HG03378 (cell line): ENCODE results near the gene SCN1A.
"Not testable (repeated sequence)": the region's sequence is repeated elsewhere in the genome, so short reads cannot be mapped to it uniquely, and the experiment has no call there.

Source experiments
- ATAC-seq: cut with Tn5 transposase; IDR thresholded peaks from one replicate; pipeline ENCODE4 v1.9.1; 2021; ENCODE audit warnings: mild to moderate bottlenecking, moderate library complexity; ENCODE audit not compliant: unreplicated experiment

Gene SCN1A

GRCh38 chr2:166135849-166136258 is 8.0 kb upstream of the SCN1A start:
- ATAC-seq: no peak

DNA sequence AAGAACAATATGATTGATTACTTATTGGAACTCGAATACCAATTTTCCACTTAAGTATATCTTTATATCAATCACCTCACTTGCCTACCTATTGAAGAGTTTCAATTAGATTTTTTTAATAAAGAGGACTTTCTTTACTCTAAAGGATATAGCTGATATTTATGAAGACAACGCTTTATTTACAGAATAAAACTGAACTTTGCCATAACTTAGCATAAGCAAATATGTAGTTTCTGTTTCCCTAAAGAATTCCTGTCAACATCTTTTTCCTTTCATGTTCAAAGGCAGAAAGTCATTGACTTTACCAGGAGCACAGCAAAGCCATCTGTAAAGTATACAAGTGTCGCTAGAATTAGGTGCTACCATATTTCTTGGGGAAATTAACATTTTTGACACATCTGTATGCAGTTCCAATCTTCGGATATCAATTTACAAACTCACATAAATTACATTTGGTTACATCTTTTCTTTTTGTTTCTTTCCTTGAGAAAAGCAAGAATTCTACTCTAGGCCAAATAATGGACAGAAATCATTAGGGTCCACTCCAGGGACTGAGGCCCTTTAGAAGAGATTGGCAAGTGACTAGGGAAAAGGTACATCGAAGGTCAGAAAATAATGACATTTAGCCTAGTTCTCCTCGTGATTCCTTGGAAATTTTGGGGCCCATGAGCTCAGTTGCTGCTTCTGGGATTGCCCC is 7.5 kb upstream of the SCN1A start:
- no peak for ATAC-seq

DNA sequence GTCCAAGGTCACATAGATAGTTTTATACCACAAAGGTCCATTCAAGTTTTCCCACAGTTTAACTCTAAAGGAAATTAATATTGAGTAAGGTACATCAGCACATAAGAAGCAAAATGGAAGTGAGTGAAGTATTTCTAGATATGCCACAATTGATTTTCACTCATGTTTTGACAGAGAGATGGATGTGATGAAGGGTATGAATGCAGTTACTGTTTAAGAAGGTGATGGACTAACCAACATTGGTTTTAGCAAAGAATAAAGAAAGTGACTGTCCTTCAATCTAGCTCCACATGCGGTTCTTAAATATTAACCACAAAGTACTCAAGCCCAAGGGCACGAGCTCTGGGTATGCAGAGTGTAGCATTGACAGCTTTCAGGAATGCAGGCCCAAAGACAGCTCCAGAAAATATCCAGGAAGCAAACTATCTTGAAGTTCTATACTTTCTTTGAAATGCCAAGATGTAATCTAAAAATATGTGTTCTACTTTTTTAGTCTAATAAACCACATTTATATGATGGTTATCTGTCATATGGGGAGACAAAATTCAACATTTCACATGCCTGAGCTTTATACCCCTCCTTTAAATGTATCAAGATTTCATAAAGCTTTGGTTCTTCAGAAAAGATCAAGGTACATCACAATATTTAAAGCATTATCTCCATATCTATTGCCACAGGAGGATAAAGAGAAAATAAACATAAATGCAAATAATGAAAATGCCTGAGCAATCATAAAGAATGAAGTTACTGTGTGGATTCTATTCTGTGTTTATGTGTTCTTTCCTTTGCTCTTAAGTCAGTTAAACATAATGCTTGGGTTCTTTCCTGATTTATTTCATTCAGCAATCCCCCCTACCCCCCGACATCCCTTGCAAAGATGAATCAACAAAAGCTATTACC is 6.7 kb upstream of the SCN1A start:
- no peak for ATAC-seq

GRCh38 chr2:166133653-166134052 is 5.8 kb upstream of the SCN1A start:
- ATAC-seq: no peak

GRCh38 chr2:166128156-166128505 is 311 bp upstream of the SCN1A start:
- no peak for ATAC-seq

DNA sequence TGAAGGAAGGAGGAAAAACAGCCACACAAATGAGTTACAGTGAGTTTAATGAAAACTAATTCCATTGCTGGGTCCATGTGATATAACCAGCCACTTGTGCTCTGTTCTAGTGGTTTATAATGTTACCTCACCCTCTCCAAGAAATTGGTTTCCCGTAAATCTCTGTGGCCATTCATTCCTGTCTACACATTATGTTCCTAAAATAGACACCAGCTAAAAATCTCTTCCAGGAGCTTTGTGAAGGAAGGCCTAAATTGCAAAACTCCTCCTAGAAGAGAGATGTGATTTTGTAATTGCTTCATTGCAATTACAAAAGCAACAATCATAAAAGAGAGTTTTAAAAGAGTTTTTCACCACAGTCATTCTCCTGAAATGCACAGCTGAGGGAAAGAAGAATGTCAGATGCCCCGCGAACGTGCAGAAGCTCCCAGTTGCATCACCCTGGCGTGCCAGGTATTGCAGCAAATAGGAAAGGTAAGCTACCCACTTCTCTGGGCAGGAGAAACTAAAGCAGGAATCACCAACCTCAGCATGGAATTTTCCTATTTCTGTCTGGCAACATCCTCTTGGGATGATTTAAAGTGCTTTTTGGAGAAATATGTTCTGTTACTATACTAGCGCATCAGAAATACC is 1.7 kb downstream of the SCN1A start:
- no peak for ATAC-seq

DNA sequence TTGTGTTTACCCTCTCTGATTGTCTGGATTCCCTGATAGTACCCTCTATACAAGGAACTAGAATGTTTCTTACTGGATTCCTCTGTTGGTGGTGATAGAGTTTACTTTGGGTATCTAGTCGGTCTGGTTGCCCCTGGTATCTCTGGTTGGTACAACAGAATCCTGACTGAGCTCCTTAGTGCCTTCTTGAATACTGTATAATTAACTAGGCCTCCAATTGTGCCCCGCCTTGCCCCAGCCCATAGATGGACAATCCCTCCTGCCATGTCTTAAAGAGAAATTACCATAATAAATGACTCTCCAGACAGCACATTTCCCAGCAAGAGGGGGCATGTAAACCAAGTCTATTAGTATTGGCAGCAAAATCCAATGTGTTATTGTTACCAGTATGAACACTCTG is 2.3 kb downstream of the SCN1A start:
- ATAC-seq: no peak

DNA sequence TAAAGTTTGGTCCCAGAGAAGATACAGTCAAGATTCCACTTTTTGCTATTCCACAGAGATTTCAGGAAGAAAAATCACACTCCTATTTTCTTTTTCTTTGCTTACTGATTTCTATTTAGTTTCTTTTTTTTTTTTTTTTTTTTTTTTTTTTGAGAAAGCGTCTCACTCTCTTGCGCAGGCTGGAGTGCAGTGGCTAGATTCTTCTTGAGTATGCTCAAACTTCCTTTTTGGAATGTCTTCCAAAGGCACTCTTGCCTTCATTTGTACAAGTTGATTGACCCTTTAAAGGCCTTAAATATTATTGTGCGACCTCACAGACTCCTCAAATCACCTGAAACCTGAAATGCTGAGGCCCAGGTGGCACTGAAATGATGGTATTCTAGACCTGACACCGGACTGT is 9.6 kb downstream of the SCN1A start:
- ATAC-seq: no peak

DNA sequence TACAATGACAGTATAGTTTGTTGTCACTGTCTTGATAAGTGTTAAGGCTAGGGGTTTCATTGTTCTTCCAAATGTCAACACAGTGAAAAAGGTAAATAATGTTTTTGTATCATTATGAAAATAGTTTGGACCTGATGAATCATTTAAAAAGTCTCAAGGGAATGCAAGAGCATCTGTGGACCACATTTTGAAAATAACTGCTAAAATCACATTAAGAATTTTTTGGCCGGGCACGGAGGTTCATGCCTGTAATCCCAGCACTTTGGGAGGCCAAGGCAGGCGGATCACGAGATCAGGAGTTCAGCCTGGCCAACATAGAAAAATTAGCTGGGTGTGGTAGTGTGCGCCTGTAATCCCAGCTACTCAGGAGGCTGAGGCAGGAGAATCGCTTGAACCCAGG is 10.3 kb downstream of the SCN1A start:
- no peak for ATAC-seq

DNA sequence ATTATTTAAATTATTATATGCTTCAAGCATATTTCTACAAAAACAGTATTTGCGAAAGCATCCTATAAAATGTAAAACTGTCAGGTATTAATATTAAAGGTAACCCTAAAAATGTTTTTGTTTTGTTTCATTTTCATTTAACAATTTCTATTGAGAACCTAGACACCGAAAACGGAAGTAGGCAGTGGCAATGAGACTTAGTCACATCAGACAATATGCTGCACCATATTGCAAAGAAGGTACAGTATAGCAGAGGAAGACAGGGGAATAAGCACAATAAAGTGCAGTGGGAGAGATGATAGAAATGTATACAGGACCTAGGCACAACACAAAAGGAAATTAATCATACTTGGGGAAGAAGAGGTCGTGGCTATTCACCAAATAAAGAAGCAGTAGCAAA is 12.2 kb downstream of the SCN1A start:
- ATAC-seq: no peak

DNA sequence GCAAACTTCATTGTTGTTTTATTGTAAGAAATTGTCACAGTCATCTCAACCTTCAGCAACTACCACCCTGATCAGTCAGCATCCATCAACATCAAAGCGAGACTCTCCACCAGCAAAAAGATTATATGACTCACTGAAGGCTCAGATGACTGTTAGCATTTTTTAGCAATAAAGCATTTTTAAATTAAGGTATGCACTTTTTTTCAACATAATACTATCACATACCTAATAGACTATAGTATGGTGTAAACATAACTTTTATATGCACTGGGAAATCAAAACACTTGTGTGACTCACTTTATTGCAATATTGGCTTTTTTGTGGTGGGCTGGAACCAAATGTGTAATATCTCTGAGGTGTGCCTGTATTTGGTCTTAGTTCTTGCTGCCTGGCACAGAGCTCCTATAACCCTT is 15.6 kb downstream of the SCN1A start:
- no peak for ATAC-seq

GRCh38 chr2:166106431-166107015 is 21.3 kb downstream of the SCN1A start:
- ATAC-seq: no peak

- ATAC-seq: no peak
Measured at GRCh38 chr2:166104773-166105172, 23.0 kb downstream of the SCN1A start.

DNA sequence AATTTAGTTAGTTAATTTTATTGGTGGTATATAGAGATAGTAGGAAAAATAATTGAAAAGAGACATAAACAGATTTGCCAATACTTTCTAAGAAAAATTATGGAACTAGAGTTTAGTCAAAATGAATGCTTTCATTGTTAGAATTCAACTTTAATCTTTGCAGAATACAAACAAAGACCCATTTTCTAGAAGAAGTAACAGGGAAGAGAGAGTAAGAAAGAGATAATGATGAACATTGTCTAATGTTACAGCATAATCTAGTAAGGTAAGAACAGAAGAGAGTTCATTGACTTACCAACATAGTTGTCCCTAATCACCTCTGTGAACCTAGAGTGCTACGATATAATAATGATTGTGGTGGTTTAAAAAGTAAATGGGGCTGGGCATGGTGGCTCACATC is 23.7 kb downstream of the SCN1A start:
- ATAC-seq: no peak

DNA sequence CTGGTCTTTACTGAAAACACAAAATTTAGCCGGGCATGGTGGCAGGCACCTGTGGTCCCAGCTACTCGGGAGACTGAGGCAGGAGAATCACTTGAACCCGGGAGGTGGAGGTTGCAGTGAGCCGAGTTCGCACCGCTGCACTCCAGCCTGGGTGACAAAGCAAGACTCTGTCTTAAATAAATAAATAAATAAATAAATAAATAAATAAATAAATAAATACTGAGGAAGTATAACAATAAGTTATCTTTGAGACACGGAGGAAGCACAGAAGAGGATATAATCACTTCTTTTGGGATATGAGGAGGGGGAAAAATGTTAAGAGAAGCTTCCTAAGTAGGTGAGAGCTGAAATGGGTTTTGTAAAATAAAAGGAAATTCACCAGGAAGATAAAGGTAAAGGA is 24.5 kb downstream of the SCN1A start:
- not testable (repeated sequence) for ATAC-seq

GRCh38 chr2:166094325-166094724 is 33.5 kb downstream of the SCN1A start:
- ATAC-seq: no peak

DNA sequence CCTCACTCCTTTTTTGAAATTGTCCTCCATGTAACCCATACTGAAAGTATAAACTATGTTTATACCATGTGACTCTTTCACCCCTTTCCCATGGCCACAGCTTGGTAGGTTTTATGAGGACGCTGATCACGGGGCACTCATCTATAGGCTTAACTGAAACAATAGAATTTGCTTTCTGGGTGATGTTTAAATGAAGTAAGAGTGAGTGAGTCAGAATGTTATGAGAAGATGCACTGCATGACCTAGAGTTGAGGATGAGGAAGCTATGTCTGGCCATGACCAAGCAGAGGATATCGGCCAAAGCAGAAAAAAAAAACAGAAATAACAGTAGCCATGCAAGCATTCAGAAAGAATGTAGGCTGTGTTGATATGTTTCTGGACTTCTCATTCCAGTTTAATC is 34.9 kb downstream of the SCN1A start:
- no peak for ATAC-seq

DNA sequence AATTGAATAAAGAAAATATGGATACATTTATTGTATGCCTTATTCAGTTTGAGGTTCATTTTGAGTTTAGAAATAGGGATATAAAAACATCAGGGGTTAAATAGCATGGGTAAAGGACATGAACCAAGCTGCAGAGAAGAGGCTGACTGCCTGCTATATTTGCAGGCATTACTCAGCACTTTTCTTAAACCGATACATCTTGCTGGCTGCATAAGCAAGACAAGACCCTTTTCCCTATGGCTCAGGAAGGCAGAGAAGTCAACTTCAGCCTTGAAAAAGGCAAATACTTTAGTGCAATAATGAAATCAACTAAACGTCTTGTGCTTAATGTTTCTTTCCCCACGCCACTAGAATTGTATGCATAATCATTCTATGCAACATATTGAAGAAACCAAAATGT is 36.4 kb downstream of the SCN1A start:
- ATAC-seq: no peak

- no peak for ATAC-seq
Measured at GRCh38 chr2:166090908-166091307, 36.9 kb downstream of the SCN1A start.

DNA sequence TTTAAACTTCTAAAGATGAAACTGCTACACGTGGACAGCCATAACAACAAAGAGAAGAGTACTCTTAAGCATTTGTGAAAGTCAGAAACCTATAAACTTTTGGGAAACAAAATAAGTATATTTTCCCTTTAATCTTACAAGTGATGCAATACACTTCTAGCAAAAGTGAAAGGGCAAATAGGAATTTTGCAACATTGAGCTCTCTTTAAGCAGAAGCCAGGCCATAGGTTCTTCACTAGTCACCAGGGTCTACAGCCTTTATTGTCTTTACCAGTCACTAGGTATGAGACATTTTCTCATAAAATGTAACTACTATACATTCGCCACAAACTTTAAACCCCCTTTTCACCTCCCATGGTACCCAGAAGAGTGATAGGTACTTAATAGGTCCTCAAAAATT is 37.5 kb downstream of the SCN1A start:
- ATAC-seq: no peak

DNA sequence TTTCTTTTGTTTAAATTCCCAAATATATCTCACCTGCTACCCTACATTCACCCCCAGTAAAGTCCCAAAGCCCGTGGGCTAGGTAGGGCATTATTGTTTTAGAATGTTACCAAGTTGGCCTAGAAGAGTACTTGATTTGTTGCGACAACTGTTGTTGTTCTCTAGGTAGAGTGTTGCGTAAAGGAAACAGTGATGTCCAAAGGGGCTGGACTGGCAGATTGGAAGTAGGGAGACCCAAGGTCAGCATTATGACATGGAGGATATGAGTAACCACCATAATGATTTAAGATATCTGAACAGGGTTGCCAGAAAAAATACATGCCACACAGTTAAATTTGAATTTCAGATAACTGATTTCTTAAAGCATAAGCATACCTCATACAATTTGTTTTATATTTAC is 39.2 kb downstream of the SCN1A start:
- ATAC-seq: no peak

DNA sequence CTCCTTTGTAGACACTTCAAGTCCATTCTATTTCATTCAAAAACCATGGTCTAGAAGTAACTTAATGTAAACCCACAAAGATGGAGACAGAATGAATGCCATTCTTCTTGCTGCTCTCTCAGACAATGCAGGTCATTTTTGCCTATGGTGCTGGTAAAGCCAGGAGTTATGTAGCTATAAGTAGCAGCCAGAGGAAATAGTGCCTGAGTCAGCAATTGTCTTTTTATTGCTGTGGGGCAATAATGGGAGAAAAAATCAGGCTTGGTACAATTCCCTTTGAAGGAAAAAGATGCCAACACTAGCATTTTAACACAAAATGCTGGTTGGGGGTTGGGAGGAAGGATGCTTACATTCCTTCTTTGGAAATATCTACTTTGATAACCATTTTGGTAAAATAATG is 43.5 kb downstream of the SCN1A start:
- ATAC-seq: no peak
